ENCODE measurements around the gene ADAMTS2. TPM values are rescaled to one million over a fixed set of nuclear protein-coding genes. Genes with fewer than 3 reads are reported as not detected.

ADAMTS2 gene
- total and polyA plus RNA-seq, 2 experiments from 2014 or later: 1.6 to 8.1 TPM

DNA sequence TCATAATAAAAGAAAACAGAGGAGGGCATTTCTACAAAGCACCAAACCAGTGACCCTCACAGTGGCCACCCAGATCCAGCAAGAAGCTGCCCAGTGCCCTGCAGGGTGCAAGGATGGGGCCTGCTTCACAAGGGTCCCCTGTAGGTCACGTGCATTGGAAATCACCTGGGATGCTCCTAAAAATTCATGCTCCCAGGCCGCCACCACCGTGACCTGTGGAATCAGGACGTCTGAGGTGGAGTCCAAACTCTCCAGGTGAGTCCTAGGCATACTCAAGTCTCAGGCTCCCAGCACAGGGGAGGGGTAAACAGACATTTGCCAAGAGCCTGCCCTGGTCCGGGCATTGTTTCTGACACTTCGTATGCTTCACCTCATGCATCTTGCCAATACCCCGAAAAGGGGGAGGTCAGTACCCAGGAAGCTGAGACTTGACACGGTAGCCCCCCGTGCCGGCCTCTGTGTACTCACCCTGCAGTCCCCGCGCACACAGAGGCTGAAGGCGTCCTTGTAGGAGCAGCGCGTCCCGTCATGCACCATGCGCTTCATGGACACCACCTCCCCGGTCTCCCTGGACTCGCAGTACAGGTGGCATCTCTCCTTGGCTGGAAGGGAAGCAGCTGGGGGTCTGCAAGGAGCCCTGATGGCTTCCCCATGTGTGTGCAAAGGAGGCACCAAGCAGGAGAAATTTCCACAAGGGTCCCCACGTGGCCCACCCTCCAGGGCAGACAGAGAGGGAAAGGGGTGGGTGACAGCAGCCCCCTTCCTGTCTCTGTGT, 209.6 kb downstream of the ADAMTS2 start (continued):
- TF ChIP-seq, protein P1, sequence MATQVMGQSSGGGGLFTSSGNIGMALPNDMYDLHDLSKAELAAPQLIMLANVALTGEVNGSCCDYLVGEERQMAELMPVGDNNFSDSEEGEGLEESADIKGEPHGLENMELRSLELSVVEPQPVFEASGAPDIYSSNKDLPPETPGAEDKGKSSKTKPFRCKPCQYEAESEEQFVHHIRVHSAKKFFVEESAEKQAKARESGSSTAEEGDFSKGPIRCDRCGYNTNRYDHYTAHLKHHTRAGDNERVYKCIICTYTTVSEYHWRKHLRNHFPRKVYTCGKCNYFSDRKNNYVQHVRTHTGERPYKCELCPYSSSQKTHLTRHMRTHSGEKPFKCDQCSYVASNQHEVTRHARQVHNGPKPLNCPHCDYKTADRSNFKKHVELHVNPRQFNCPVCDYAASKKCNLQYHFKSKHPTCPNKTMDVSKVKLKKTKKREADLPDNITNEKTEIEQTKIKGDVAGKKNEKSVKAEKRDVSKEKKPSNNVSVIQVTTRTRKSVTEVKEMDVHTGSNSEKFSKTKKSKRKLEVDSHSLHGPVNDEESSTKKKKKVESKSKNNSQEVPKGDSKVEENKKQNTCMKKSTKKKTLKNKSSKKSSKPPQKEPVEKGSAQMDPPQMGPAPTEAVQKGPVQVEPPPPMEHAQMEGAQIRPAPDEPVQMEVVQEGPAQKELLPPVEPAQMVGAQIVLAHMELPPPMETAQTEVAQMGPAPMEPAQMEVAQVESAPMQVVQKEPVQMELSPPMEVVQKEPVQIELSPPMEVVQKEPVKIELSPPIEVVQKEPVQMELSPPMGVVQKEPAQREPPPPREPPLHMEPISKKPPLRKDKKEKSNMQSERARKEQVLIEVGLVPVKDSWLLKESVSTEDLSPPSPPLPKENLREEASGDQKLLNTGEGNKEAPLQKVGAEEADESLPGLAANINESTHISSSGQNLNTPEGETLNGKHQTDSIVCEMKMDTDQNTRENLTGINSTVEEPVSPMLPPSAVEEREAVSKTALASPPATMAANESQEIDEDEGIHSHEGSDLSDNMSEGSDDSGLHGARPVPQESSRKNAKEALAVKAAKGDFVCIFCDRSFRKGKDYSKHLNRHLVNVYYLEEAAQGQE (IDR thresholded peaks at IDR 0.05; ENCODE audit: unreplicated experiment): no peak
- TF ChIP-seq, protein P2, sequence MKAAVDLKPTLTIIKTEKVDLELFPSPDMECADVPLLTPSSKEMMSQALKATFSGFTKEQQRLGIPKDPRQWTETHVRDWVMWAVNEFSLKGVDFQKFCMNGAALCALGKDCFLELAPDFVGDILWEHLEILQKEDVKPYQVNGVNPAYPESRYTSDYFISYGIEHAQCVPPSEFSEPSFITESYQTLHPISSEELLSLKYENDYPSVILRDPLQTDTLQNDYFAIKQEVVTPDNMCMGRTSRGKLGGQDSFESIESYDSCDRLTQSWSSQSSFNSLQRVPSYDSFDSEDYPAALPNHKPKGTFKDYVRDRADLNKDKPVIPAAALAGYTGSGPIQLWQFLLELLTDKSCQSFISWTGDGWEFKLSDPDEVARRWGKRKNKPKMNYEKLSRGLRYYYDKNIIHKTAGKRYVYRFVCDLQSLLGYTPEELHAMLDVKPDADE (IDR thresholded peaks at IDR 0.05): no peak
- TF ChIP-seq ZNF331 (CRISPR knock-in tag; IDR thresholded peaks at IDR 0.05; ENCODE audit: low read depth) (no peak), POLR2AphosphoS5 (IDR thresholded peaks at IDR 0.05; ENCODE audit: low read depth) (no peak), NANOG (IDR thresholded peaks at IDR 0.05; ENCODE audit: borderline replicate concordance) (no peak), EZH2 (IDR thresholded peaks at IDR 0.05; ENCODE audit: low read depth, unreplicated experiment) (no peak), STAT1 (IDR thresholded peaks at IDR 0.05; ENCODE audit: unreplicated experiment) (no peak), EZH2phosphoT487 (IDR thresholded peaks at IDR 0.05; ENCODE audit: unreplicated experiment) (no peak), ZNF114 (CRISPR knock-in tag; IDR thresholded peaks at IDR 0.05) (no peak)
- TF ChIP-seq, protein P3, sequence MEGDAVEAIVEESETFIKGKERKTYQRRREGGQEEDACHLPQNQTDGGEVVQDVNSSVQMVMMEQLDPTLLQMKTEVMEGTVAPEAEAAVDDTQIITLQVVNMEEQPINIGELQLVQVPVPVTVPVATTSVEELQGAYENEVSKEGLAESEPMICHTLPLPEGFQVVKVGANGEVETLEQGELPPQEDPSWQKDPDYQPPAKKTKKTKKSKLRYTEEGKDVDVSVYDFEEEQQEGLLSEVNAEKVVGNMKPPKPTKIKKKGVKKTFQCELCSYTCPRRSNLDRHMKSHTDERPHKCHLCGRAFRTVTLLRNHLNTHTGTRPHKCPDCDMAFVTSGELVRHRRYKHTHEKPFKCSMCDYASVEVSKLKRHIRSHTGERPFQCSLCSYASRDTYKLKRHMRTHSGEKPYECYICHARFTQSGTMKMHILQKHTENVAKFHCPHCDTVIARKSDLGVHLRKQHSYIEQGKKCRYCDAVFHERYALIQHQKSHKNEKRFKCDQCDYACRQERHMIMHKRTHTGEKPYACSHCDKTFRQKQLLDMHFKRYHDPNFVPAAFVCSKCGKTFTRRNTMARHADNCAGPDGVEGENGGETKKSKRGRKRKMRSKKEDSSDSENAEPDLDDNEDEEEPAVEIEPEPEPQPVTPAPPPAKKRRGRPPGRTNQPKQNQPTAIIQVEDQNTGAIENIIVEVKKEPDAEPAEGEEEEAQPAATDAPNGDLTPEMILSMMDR (conservative IDR thresholded peaks at IDR 0.05; ENCODE audit: low read depth in 2 of 2): no peak

DNA sequence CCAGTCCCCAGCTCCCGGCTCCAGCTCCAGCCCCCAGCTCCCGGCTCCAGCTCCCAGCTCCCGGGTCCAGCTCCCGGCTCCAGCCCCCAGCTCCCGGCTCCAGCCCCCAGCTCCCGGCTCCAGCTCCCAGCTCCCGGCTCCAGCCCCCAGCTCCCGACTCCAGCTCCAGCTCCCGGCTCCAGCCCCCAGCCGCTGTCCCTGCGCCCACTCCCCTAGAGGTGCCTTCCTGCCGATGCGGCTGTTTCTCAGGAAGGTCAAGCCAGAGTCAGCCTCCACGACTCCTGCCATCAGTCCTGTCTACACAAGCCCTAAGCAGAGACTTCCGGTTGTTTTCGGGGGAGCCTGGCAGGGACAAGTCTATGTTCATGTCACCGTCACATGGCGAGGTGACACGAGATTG, 210.3 kb downstream of the ADAMTS2 start:
- H3K36me3 Mint-ChIP-seq (ENCODE audit: low read depth): peaks cover 17% of the 10 kb centered on the region
- no peak overlapping the region for H3K4me3 ChIP-seq
- DNase-seq (ENCODE audit: low spot score) (no peak), ATAC-seq (no peak)
- H3K9me3 Mint-ChIP-seq: peaks cover 39% of the 10 kb centered on the region
- no peak overlapping the region for H3K27ac Mint-ChIP-seq
- H2AFZ ChIP-seq: no peak overlapping the region
- H3K27me3 Mint-ChIP-seq (ENCODE audit: insufficient read depth, low read depth, poor library complexity): peaks cover 2% of the 10 kb centered on the region
- H3K36me3 ChIP-seq (ENCODE audit: insufficient read depth): no peaks in the 10 kb centered on the region
- no peaks in the 10 kb centered on the region for H3K27me3 ChIP-seq (ENCODE audit: insufficient read depth)
- H4K20me1 ChIP-seq (replicated peaks; ENCODE audit: insufficient read depth): no peaks in the 10 kb centered on the region
- no peak overlapping the region for H3K27ac ChIP-seq (ENCODE audit: low read depth)
- no peaks in the 10 kb centered on the region for H3K79me2 ChIP-seq (replicated peaks; ENCODE audit: insufficient read depth)
- H3K4me1 Mint-ChIP-seq: no peaks in the 10 kb centered on the region
- TF ChIP-seq CREB1 (CRISPR knock-in tag; IDR thresholded peaks at IDR 0.05; ENCODE audit: low read depth) (no peak), ZNF331 (CRISPR knock-in tag; IDR thresholded peaks at IDR 0.05; ENCODE audit: low read depth) (no peak), NANOG (IDR thresholded peaks at IDR 0.05; ENCODE audit: borderline replicate concordance) (no peak), EZH2phosphoT487 (IDR thresholded peaks at IDR 0.05; ENCODE audit: unreplicated experiment) (no peak), ZNF114 (CRISPR knock-in tag; IDR thresholded peaks at IDR 0.05) (no peak), STAT1 (IDR thresholded peaks at IDR 0.05; ENCODE audit: unreplicated experiment) (no peak), POLR2AphosphoS5 (IDR thresholded peaks at IDR 0.05; ENCODE audit: low read depth) (no peak), EZH2 (IDR thresholded peaks at IDR 0.05; ENCODE audit: low read depth, unreplicated experiment) (no peak)
- TF ChIP-seq, protein P1 (IDR thresholded peaks at IDR 0.05; ENCODE audit: unreplicated experiment): no peak
- TF ChIP-seq, protein P3 (conservative IDR thresholded peaks at IDR 0.05; ENCODE audit: low read depth in 2 of 2): no peak
- TF ChIP-seq, protein P2 (IDR thresholded peaks at IDR 0.05): no peak
- H3K4me3 Mint-ChIP-seq: no peak overlapping the region
- no peaks in the 10 kb centered on the region for H3K4me1 ChIP-seq (ENCODE audit: insufficient read depth)
- H3K4me2 ChIP-seq: no peak overlapping the region
- no peaks in the 10 kb centered on the region for H3F3A ChIP-seq (replicated peaks; ENCODE audit: low read depth)
- H3K9me2 ChIP-seq (ENCODE audit: insufficient read depth): no peaks in the 10 kb centered on the region

Data from GM23338 (cell line).